ENCODE results near the gene TM4SF1.

The TM4SF1 gene

DNA sequence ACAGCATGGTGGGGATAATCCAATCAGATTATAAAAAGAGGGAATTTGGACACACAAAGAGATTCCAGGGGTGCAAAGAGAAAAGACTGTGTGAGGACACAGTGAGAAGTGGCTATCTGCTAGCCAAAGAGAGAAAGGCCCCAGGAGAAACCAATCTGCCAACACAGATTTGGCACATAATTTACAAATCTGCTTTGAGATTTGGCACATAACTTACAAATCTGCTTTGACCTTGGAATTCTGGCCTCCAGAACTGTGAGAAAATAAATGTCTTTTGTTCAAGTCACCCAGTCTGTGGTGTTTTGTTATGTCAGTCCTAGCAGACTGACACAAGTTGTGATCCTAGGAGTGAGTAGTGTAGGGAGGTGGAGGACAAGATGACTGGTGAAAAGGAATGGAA lies 40.5 kb downstream of the TM4SF1 start:
- Histone ChIP-seq H3K27ac (ENCODE audit: low read length) (no peak overlapping the region), H3K27me3 (ENCODE audit: low read depth, low read length) (no peaks in the 10 kb centered on the region), H3K9me3 (ENCODE audit: control insufficient read depth in 1 of 2, low read length in 2 of 2) (no peaks in the 10 kb centered on the region), H3K36me3 (ENCODE audit: control insufficient read depth in 1 of 2, insufficient read depth in 2 of 2, low read length in 2 of 2) (no peaks in the 10 kb centered on the region), H3K4me3 (ENCODE audit: low read depth in 1 of 2, low read length in 2 of 2) (no peak overlapping the region), H3K4me1 (ENCODE audit: control insufficient read depth in 1 of 2, insufficient read depth in 2 of 2, low read length in 2 of 2) (no peaks in the 10 kb centered on the region)

DNA sequence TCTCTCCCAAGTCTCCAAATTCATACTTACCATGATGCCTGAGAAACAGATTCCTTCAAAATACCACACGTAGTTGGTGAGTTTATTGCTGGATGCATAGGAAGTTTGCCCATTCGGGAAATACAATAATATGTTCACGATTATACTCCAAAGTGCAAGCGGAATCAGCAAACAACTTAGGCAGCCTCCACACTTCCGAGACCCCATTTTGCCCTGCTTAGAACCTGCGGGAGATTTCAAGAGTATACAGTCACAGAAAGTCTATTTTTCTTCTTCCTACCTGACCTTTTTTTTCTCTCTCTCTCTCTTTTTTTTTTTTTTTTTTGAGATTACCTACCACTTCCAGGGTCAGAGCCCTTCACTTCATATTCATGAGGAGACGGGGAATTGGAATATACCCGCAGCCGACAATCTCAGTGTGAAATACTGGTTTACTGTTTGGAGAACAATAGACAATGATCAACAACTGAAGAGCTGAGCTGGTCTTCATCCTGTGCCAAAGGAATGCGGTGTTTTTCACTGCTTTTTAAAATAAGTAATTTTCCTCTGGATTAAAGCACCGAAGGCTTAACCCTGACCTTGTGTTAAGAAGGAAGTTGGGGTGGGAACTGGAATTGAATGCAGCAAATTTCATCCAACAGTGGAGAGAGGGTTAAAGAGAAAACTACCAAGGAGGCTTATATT lies 44.1 kb downstream of the TM4SF1 start, which contains the start of gene TM4SF18:
Gene TM4SF18, minus strand, starts transcription at position 461 of the 684 bp plus-strand sequence. Its CDS starts 254 bp downstream, at position 207.
- Histone ChIP-seq H3K27me3 (ENCODE audit: low read depth, low read length) (no peaks in the 10 kb centered on the region), H3K36me3 (ENCODE audit: control insufficient read depth in 1 of 2, insufficient read depth in 2 of 2, low read length in 2 of 2) (no peaks in the 10 kb centered on the region), H3K4me1 (ENCODE audit: control insufficient read depth in 1 of 2, insufficient read depth in 2 of 2, low read length in 2 of 2) (no peaks in the 10 kb centered on the region), H3K9me3 (ENCODE audit: control insufficient read depth in 1 of 2, low read length in 2 of 2) (no peaks in the 10 kb centered on the region), H3K27ac (ENCODE audit: low read length) (peak within 1 kb of the TSS; percentile 36), H3K4me3 (ENCODE audit: low read depth in 1 of 2, low read length in 2 of 2) (no peak within 1 kb of the TSS)

DNA sequence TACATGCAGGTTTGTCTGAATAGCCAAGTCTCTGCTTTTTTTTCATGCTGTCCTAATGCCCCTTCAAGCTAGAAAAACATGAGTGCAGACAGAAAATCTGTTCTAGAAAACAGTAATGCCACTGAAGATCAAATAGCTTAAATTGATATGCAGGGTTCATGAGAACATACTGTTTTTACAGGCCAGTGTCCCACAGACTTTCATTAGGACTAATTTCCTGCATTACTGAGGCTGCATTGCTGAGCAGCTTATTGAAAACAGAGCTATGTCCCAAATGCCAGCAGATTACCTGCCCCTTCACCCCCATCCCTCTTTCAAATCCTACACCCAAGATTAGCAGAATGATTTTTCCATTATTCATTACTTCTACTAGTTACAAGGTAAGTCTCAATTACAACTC lies 44.7 kb downstream of the TM4SF1 start:
- Histone ChIP-seq H3K4me3 (ENCODE audit: low read depth in 1 of 2, low read length in 2 of 2) (no peak overlapping the region), H3K9me3 (ENCODE audit: control insufficient read depth in 1 of 2, low read length in 2 of 2) (no peaks in the 10 kb centered on the region), H3K4me1 (ENCODE audit: control insufficient read depth in 1 of 2, insufficient read depth in 2 of 2, low read length in 2 of 2) (no peaks in the 10 kb centered on the region), H3K36me3 (ENCODE audit: control insufficient read depth in 1 of 2, insufficient read depth in 2 of 2, low read length in 2 of 2) (no peaks in the 10 kb centered on the region), H3K27ac (ENCODE audit: low read length) (no peak overlapping the region), H3K27me3 (ENCODE audit: low read depth, low read length) (no peaks in the 10 kb centered on the region)

DNA sequence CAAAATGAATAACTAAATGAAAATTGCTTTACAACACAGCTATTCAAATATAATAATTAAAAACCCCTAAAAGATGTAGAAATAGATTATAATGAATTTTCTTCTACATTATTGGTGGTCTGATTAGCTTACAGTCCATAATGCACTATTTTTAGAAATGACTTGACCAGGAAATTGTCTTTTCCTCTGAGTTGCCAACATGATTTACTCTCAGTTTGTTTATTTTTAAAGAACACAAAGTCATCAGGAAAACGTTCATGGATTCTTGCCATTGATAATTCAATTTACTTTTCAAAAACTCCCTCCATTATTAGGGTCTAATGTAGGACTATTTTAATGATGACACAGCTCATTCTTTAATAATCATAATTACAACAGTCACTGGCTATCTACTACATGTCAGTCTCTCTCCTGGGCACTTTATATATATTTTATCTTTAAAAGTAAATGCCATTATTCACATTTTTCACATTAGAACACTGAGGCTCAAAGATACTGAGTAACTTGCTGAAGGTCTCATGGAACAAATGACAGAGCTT lies 45.2 kb downstream of the TM4SF1 start:
- no peaks in the 10 kb centered on the region for H3K9me3 ChIP-seq (ENCODE audit: control insufficient read depth in 1 of 2, low read length in 2 of 2)
- H3K4me1 ChIP-seq (ENCODE audit: control insufficient read depth in 1 of 2, insufficient read depth in 2 of 2, low read length in 2 of 2), result no peaks in the 10 kb centered on the region
- H3K27me3 ChIP-seq (ENCODE audit: low read depth, low read length), result no peaks in the 10 kb centered on the region
- no peak overlapping the region for H3K27ac ChIP-seq (ENCODE audit: low read length)
- no peak overlapping the region for H3K4me3 ChIP-seq (ENCODE audit: low read depth in 1 of 2, low read length in 2 of 2)
- no peaks in the 10 kb centered on the region for H3K36me3 ChIP-seq (ENCODE audit: control insufficient read depth in 1 of 2, insufficient read depth in 2 of 2, low read length in 2 of 2)

DNA sequence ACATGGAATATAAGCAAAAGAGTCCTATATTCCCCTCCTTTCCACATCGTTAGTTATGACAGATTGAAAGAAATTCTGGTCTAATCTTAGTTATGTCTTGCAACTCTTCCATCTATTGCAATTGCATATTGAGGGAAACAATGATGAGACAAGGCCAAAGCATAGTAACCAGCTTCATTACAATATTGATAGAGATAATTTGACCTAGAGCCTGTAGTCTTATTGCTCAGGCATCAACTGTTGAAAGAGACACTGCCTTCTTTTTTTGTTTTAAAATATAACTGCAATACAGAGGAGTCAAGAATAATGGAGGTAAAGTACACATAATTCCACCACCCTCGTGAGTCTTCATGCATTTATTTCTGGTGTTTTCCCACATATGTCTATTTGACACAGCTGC lies 46.1 kb downstream of the TM4SF1 start:
- Histone ChIP-seq H3K4me3 (ENCODE audit: low read depth in 1 of 2, low read length in 2 of 2) (no peak overlapping the region), H3K27ac (ENCODE audit: low read length) (no peak overlapping the region), H3K36me3 (ENCODE audit: control insufficient read depth in 1 of 2, insufficient read depth in 2 of 2, low read length in 2 of 2) (no peaks in the 10 kb centered on the region), H3K27me3 (ENCODE audit: low read depth, low read length) (no peaks in the 10 kb centered on the region), H3K9me3 (ENCODE audit: control insufficient read depth in 1 of 2, low read length in 2 of 2) (no peaks in the 10 kb centered on the region), H3K4me1 (ENCODE audit: control insufficient read depth in 1 of 2, insufficient read depth in 2 of 2, low read length in 2 of 2) (no peaks in the 10 kb centered on the region)

DNA sequence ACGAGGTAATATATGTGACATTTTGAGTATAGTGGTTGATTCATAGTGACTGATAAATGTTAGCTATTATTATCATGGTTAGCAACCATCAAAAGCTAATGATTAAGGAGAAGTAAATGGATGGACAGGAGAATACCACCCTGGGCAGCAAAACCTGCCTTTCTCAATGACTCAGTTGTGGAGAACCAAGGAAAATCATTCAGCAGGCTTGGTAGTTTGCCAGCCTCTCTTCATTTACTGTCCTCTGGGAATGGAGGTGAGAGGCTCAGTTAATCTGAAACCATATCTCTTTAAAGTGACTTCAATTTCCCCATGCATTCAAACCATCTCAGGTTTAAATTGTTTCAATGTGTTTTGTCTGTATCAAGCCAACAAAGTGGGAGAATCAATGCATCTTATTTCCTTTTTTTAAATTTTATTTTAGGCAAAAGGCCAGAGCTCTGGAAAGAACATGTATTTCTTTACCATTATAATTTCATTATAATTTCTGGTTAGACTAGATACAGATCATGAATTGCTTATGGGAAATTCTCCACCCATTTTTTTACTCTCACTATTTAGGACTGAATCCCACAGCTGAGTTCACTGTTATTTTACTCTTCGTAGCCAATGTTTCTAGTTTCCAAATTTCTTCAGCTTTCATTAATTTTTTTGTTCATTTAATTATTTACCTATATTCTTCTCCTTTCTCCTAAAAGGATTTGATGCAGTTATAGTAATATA lies 46.7 kb downstream of the TM4SF1 start:
- no peaks in the 10 kb centered on the region for H3K9me3 ChIP-seq (ENCODE audit: control insufficient read depth in 1 of 2, low read length in 2 of 2)
- no peaks in the 10 kb centered on the region for H3K36me3 ChIP-seq (ENCODE audit: control insufficient read depth in 1 of 2, insufficient read depth in 2 of 2, low read length in 2 of 2)
- H3K4me3 ChIP-seq (ENCODE audit: low read depth in 1 of 2, low read length in 2 of 2), result no peak overlapping the region
- H3K4me1 ChIP-seq (ENCODE audit: control insufficient read depth in 1 of 2, insufficient read depth in 2 of 2, low read length in 2 of 2), result no peaks in the 10 kb centered on the region
- no peaks in the 10 kb centered on the region for H3K27me3 ChIP-seq (ENCODE audit: low read depth, low read length)
- H3K27ac ChIP-seq (ENCODE audit: low read length), result no peak overlapping the region

DNA sequence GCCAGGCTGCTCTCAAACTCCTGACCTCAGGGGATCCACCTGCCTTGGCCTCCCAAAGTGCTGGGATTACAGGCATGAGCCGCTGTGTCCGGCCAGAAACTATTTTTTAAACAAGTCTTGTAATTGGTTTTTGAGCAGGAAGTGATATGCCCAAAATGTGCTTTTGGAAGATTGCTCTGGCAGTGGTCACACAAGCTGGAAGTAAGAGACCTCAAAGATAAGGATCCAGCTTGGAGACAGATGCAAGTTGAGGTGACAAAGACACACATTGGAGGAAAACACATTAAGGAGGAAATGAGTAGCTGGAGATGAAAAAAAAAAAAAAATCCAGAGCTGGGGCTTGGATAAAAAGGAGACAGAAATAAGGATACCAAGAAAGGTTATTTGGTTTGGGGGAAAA lies 50.3 kb downstream of the TM4SF1 start:
- H3K4me3 ChIP-seq (ENCODE audit: low read depth in 1 of 2, low read length in 2 of 2), result no peak overlapping the region
- H3K27me3 ChIP-seq (ENCODE audit: low read depth, low read length), result no peaks in the 10 kb centered on the region
- no peaks in the 10 kb centered on the region for H3K36me3 ChIP-seq (ENCODE audit: control insufficient read depth in 1 of 2, insufficient read depth in 2 of 2, low read length in 2 of 2)
- no peak overlapping the region for H3K27ac ChIP-seq (ENCODE audit: low read length)
- no peaks in the 10 kb centered on the region for H3K4me1 ChIP-seq (ENCODE audit: control insufficient read depth in 1 of 2, insufficient read depth in 2 of 2, low read length in 2 of 2)
- no peaks in the 10 kb centered on the region for H3K9me3 ChIP-seq (ENCODE audit: control insufficient read depth in 1 of 2, low read length in 2 of 2)

DNA sequence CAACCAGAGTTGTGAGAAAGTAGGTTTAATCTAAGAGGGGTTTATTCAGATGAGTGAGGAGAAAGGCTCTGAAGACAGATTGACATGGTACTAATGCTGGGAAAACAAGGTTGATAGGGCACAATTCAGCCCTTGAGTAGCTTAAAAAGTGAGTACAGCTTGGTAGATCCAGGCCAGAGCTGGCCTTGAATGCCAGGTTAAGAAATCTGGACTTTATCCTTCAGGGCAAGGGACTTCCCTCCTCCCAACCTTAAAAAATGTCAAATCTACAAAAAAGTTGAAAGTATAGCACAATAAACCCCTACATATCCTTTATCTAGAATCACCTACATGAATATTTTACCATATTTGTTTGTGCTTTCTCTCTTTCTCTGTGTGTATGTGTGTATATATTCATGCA lies 51.9 kb downstream of the TM4SF1 start:
- H3K9me3 ChIP-seq (ENCODE audit: control insufficient read depth in 1 of 2, low read length in 2 of 2), result no peaks in the 10 kb centered on the region
- H3K4me3 ChIP-seq (ENCODE audit: low read depth in 1 of 2, low read length in 2 of 2), result no peak overlapping the region
- H3K36me3 ChIP-seq (ENCODE audit: control insufficient read depth in 1 of 2, insufficient read depth in 2 of 2, low read length in 2 of 2), result no peaks in the 10 kb centered on the region
- H3K27me3 ChIP-seq (ENCODE audit: low read depth, low read length), result no peaks in the 10 kb centered on the region
- H3K27ac ChIP-seq (ENCODE audit: low read length), result no peak overlapping the region
- no peaks in the 10 kb centered on the region for H3K4me1 ChIP-seq (ENCODE audit: control insufficient read depth in 1 of 2, insufficient read depth in 2 of 2, low read length in 2 of 2)

DNA sequence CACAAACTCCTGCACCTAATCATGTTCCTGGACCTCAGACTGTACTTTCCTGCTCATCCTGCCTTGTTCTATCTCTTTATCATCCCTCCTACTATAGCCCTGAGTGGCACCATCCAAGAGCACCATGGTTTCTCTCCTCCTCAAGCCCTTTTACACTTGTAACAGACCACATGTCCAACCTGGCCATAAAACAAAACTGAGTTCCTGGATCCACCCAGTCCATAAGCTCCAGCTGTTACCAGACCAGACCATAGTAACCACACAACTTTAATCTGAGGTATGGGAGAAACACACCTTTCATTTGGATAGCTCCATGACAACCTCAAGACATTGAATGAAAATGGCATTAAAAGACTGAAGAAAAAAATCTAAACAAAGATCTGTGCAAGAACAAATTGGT lies 53.1 kb downstream of the TM4SF1 start:
- Histone ChIP-seq H3K4me1 (ENCODE audit: control insufficient read depth in 1 of 2, insufficient read depth in 2 of 2, low read length in 2 of 2) (no peaks in the 10 kb centered on the region), H3K27ac (ENCODE audit: low read length) (no peak overlapping the region), H3K36me3 (ENCODE audit: control insufficient read depth in 1 of 2, insufficient read depth in 2 of 2, low read length in 2 of 2) (no peaks in the 10 kb centered on the region), H3K27me3 (ENCODE audit: low read depth, low read length) (no peaks in the 10 kb centered on the region), H3K9me3 (ENCODE audit: control insufficient read depth in 1 of 2, low read length in 2 of 2) (no peaks in the 10 kb centered on the region), H3K4me3 (ENCODE audit: low read depth in 1 of 2, low read length in 2 of 2) (no peak overlapping the region)

DNA sequence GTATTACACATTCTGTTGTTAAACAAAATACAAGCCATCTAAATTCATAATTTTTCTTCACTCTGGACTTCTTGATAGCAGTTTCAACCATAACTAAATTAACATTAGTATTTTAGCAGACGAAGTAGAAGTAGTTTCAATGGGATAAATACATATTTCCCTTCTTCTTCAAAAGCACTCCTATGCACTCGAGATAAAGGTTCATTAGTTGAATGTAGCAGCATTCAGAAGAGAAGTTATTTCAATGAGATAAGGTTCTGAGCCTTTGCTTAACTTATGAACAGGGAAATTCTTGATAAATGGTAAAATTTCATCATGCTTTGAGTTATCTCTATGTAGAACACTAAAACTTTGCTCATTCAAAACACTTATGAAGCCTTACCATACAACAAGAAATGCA lies 55.8 kb downstream of the TM4SF1 start:
- Histone ChIP-seq H3K4me3 (ENCODE audit: low read depth in 1 of 2, low read length in 2 of 2) (no peak overlapping the region), H3K4me1 (ENCODE audit: control insufficient read depth in 1 of 2, insufficient read depth in 2 of 2, low read length in 2 of 2) (no peaks in the 10 kb centered on the region), H3K9me3 (ENCODE audit: control insufficient read depth in 1 of 2, low read length in 2 of 2) (no peaks in the 10 kb centered on the region), H3K36me3 (ENCODE audit: control insufficient read depth in 1 of 2, insufficient read depth in 2 of 2, low read length in 2 of 2) (no peaks in the 10 kb centered on the region), H3K27me3 (ENCODE audit: low read depth, low read length) (no peaks in the 10 kb centered on the region), H3K27ac (ENCODE audit: low read length) (no peak overlapping the region)

DNA sequence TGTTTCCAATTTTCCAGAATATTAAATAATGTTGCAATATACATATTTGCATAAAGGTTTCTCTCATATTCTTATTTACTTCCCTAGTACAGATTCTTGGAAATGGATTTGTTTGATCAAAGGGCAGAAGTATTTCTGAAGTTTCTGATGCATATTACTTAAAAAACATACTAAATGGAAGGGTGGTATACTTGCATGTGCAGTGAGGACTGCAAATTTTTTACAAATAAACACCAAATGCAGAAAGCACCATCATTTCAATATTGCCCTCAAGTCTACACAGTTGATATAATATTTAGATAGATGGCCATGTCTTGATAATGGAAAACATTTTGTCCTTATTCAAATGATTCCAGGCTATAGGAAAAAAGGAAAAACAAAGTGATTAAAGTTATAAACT lies 56.3 kb downstream of the TM4SF1 start:
- Histone ChIP-seq H3K27ac (ENCODE audit: low read length) (no peak overlapping the region), H3K9me3 (ENCODE audit: control insufficient read depth in 1 of 2, low read length in 2 of 2) (no peaks in the 10 kb centered on the region), H3K36me3 (ENCODE audit: control insufficient read depth in 1 of 2, insufficient read depth in 2 of 2, low read length in 2 of 2) (no peaks in the 10 kb centered on the region), H3K27me3 (ENCODE audit: low read depth, low read length) (no peaks in the 10 kb centered on the region), H3K4me3 (ENCODE audit: low read depth in 1 of 2, low read length in 2 of 2) (no peak overlapping the region), H3K4me1 (ENCODE audit: control insufficient read depth in 1 of 2, insufficient read depth in 2 of 2, low read length in 2 of 2) (no peaks in the 10 kb centered on the region)

Measured in muscle layer of duodenum (tissue), 2 donors.